OCI-LY3 (cell line): ENCODE measurements around the gene GDPD5.

ENCODE experiments used
- H2AFZ ChIP-seq: fragments of 200-600, 300-600 bp; shearing (Covaris generic); 2 replicates; pipeline ENCODE4 v1.6.0; 2014; ENCODE audit warnings: antibody characterized with exemption, low read depth, low read length
- H3K27ac ChIP-seq: fragments of 200-600, 300-600 bp; sonication (generic); 2 replicates; pipeline ENCODE4 v1.5.1; 2014; ENCODE audit warnings: mild to moderate bottlenecking, low read length, moderate library complexity, mixed read lengths
- H3K27me3 ChIP-seq: fragments of 200-600, 300-600 bp; sonication (generic); 2 replicates; pipeline ENCODE4 v1.6.1; 2014; ENCODE audit warnings: low read depth, low read length, mixed read lengths
- H3K36me3 ChIP-seq: fragments of 200-600, 300-600 bp; sonication (generic); replicated peaks from 2 replicates; pipeline ENCODE3; 2014; ENCODE audit warnings: low read depth, low read length, mixed read lengths
- H3K4me1 ChIP-seq: fragments of 300-600, 200-600 bp; sonication (generic); 2 replicates; pipeline ENCODE4 v1.6.1; 2014; ENCODE audit warnings: low read length, mixed read lengths
- H3K4me2 ChIP-seq: fragments of 200-600, 300-600 bp; sonication (generic); 2 replicates; pipeline ENCODE4 v1.6.1; 2014; ENCODE audit warnings: low read length, mixed read lengths
- H3K4me3 ChIP-seq: fragments of 300-600, 200-600 bp; sonication (generic); 2 replicates; pipeline ENCODE4 v1.5.1; 2014; ENCODE audit warnings: antibody characterized with exemption, mild to moderate bottlenecking, low read length, moderate library complexity
- H3K79me2 ChIP-seq: fragments of 300-600, 200-600 bp; shearing (Covaris generic); 2 replicates; pipeline ENCODE4 v1.6.1; 2014; ENCODE audit warnings: mild to moderate bottlenecking, low read length, mixed read lengths
- H3K9ac ChIP-seq: fragments of 300-600, 200-600 bp; shearing (Covaris generic); 2 replicates; pipeline ENCODE4 v1.6.0; 2014; ENCODE audit warnings: mild to moderate bottlenecking, low read length, moderate library complexity
- H3K9me3 ChIP-seq: fragments of 200-600, 300-600 bp; shearing (Covaris generic); 2 replicates; pipeline ENCODE4 v1.6.1; 2014; ENCODE audit warnings: low read length, mixed read lengths; ENCODE audit not compliant: insufficient read depth
- H4K20me1 ChIP-seq: fragments of 200-600, 300-600 bp; sonication (generic); 2 replicates; pipeline ENCODE4 v1.6.1; 2016; ENCODE audit warnings: low read length, mixed read lengths; ENCODE audit not compliant: insufficient read depth
- CTCF ChIP-seq: fragments of 200-600, 300-600 bp; sonication (generic); IDR thresholded peaks from 2 replicates; pipeline ENCODE4 v1.5.1; 2014; ENCODE audit warnings: antibody characterized with exemption, low read length, low read depth
- EZH2phosphoT487 ChIP-seq: fragments of 200-600 bp; shearing (Covaris generic); IDR thresholded peaks from 2 replicates; pipeline ENCODE4 v1.6.1; 2018; ENCODE audit warnings: antibody characterized with exemption, mixed run types, low read depth

Gene GDPD5

DNA sequence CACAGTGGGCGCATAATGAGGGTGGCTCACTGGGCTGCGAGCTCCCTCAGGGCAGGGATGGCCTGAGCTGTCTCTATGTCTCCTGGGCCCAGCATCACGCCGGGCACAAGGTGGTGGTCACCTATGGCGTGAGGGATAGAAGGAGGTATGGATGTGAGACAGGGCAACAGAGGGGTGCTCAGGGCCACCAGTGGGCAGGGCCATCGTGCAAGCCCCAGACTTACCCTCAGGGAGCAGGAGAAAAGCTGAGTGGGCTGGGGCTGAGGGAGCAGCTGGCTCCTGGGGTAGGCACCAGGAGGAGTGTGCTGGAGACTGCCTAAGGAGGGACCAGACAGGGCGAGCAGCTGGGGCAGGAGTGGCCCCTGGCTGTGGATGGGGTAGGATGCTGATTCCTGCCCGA is 58.4 kb downstream of the GDPD5 start:
- no peak overlapping the region for H3K4me2 ChIP-seq
- no peaks in the 10 kb centered on the region for H3K4me1 ChIP-seq
- H3K79me2 ChIP-seq = no peaks in the 10 kb centered on the region
- no peaks in the 10 kb centered on the region for H4K20me1 ChIP-seq
- no peak overlapping the region for H3K9ac ChIP-seq
- H3K27ac ChIP-seq = no peak overlapping the region
- no peak overlapping the region for H3K4me3 ChIP-seq
- no peaks in the 10 kb centered on the region for H3K9me3 ChIP-seq
- H2AFZ ChIP-seq = no peak overlapping the region
- H3K27me3 ChIP-seq = 0 out of 2 replicates have a peak, but pooled peaks cover 4% of the 10 kb centered on the region
- no peaks in the 10 kb centered on the region for H3K36me3 ChIP-seq
- no peak for TF ChIP-seq CTCF
- TF ChIP-seq EZH2phosphoT487 = no peak

DNA sequence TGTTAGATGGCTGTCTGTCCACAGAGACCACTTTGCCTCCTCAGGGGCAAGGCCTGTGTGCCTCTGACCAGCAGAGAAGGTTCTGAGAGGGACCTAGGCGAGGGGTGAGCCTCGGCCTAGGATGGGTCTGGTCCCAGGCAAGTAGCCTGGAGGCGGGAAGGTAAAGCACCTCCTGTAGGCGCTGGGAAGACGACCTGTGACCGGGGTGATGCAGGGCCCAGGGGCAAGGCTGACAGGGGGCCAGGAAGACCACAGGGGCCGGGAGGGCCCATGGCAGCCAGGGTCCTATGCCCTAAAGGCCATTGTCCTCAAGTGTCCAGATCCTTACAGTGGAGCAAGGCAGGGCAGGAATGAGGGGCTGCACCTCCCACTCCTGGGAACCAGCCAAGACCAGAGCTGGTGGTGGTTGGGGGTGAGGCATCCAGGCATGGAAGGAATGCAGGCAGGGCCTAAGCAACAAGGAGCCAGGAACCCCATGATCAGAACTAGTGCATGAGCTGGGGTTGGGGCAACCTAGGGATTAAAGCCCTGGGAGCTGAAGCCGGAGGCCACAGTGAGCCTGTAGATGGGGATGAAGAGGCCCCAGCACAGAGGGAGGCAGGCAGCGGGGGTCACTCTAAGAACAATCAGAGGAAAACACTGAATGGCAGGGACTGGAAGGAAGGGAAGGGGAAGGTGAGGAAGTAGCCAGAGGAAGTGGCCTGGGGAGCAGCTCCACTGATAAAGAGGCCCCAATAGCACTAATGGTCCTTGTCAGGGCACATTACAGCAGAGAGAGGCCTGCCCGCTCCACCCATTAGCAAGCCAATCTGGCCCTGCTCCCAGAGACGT is 59.8 kb downstream of the GDPD5 start:
- no peak overlapping the region for H3K9ac ChIP-seq
- no peaks in the 10 kb centered on the region for H3K36me3 ChIP-seq
- H3K9me3 ChIP-seq = no peaks in the 10 kb centered on the region
- no peaks in the 10 kb centered on the region for H3K4me1 ChIP-seq
- no peak overlapping the region for H2AFZ ChIP-seq
- H3K4me3 ChIP-seq = no peak overlapping the region
- TF ChIP-seq CTCF (no peak), EZH2phosphoT487 (no peak)
- no peak overlapping the region for H3K4me2 ChIP-seq
- no peak overlapping the region for H3K27ac ChIP-seq
- H4K20me1 ChIP-seq = no peaks in the 10 kb centered on the region
- H3K79me2 ChIP-seq = no peaks in the 10 kb centered on the region
- 0 out of 2 replicates have a peak, but pooled peaks cover 2% of the 10 kb centered on the region for H3K27me3 ChIP-seq

DNA sequence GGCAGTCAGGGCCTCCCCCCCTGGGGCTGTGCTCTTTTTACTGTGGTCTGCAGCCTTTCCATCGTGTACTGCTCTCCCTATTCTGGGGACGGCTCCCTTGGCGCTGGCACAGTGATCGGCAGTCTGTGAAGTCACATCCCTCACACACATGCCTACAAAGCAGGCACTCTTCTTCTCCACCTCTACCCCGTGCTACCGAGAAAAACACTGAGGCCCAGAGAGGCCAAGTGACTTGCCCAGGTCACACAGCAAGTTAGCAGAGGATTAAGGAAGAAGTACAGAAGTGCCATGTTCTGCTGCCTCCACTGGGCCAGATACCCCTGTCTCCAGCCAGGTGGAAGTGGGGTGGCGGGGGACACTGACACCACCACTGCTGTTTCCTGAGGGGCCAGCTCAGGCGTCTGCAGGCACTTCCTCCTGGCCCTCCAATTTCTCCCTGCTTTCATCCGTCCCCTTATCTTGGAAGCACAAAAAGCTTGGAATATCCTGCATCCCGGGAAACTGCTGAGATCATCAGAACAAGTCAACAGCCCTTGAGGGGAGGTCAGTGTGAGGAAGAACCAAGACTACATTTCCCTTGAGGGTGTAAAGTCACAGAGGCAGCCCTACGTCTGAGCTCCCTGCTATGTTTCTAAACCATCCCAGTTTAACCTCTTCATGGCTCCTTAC is 62.5 kb downstream of the GDPD5 start:
- Histone ChIP-seq H3K4me3 (no peak overlapping the region), H3K36me3 (no peaks in the 10 kb centered on the region), H3K4me2 (no peak overlapping the region), H3K9ac (no peak overlapping the region), H4K20me1 (no peaks in the 10 kb centered on the region), H3K79me2 (no peaks in the 10 kb centered on the region), H3K27ac (no peak overlapping the region), H3K27me3 (no peaks in the 10 kb centered on the region), H2AFZ (no peak overlapping the region), H3K4me1 (no peaks in the 10 kb centered on the region), H3K9me3 (no peaks in the 10 kb centered on the region)
- TF ChIP-seq CTCF (no peak), EZH2phosphoT487 (no peak)

GRCh38 chr11:75462117-75462653 is 63.6 kb downstream of the GDPD5 start:
- Histone ChIP-seq H3K9ac (no peak overlapping the region), H3K36me3 (no peaks in the 10 kb centered on the region), H3K27ac (no peak overlapping the region), H3K4me2 (no peak overlapping the region), H3K4me3 (no peak overlapping the region), H3K79me2 (no peaks in the 10 kb centered on the region), H3K9me3 (no peaks in the 10 kb centered on the region), H4K20me1 (no peaks in the 10 kb centered on the region), H2AFZ (no peak overlapping the region), H3K27me3 (no peaks in the 10 kb centered on the region), H3K4me1 (no peaks in the 10 kb centered on the region)
- TF ChIP-seq EZH2phosphoT487 = no peak
- TF ChIP-seq CTCF = no peak
